ACHN (cell line): ENCODE measurements around the gene MAP2.

Source experiments
- DNase-seq: peaks from one replicate; pipeline ENCODE4 v3.0.0-alpha.2; 2015
- in situ Hi-C: cut with HindIII; loops from 2 replicates; pipeline ENCODE4 v1.10.0; 2017; ENCODE audit warnings: low sequenced_read_pairs, low pct_ligation_motif_present, low pct_unique_long_range_greater_than_20kb

MAP2 gene, protein sequence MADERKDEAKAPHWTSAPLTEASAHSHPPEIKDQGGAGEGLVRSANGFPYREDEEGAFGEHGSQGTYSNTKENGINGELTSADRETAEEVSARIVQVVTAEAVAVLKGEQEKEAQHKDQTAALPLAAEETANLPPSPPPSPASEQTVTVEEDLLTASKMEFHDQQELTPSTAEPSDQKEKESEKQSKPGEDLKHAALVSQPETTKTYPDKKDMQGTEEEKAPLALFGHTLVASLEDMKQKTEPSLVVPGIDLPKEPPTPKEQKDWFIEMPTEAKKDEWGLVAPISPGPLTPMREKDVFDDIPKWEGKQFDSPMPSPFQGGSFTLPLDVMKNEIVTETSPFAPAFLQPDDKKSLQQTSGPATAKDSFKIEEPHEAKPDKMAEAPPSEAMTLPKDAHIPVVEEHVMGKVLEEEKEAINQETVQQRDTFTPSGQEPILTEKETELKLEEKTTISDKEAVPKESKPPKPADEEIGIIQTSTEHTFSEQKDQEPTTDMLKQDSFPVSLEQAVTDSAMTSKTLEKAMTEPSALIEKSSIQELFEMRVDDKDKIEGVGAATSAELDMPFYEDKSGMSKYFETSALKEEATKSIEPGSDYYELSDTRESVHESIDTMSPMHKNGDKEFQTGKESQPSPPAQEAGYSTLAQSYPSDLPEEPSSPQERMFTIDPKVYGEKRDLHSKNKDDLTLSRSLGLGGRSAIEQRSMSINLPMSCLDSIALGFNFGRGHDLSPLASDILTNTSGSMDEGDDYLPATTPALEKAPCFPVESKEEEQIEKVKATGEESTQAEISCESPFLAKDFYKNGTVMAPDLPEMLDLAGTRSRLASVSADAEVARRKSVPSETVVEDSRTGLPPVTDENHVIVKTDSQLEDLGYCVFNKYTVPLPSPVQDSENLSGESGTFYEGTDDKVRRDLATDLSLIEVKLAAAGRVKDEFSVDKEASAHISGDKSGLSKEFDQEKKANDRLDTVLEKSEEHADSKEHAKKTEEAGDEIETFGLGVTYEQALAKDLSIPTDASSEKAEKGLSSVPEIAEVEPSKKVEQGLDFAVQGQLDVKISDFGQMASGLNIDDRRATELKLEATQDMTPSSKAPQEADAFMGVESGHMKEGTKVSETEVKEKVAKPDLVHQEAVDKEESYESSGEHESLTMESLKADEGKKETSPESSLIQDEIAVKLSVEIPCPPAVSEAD (N-terminal part only)

DNA sequence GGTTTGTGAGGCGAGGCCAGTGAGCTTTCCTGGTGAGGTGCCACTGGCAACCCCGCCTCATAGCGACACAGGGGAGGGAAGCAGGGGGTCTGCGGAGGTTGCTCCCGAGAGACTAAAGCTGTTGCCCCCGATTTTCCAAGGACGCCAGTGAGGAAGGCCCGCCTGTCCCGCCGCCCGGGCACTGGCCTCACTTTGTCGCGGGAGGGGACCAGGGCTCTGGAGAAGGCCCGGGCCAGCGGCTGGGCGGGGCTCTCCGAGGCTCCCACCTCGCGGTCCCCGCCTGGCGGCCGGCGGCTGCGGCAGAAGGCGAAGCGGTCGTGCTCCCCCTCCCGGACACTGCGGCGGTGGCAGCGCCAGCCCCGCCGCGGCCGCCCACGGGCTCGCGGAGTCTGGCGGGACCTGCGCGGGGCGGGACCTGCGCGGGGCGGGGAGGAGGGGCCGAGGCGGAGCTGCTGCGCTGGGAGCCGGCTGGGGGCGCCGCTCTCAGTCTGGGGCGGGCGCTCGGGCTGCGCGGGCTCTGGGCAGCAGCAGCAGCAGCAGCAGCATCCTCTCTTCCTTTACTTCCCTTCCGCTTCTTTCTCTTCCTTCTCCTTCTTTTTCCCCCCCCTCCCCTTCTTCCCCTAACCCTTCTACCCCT lies at the start of gene MAP2:
TSS of gene MAP2 (plus strand) at position 486 of the 637 bp plus-strand sequence. CDS start 229,124 bp downstream, outside the sequence.
- in situ Hi-C loops = no loop called here
- peak; percentile 92 for DNase-seq

DNA sequence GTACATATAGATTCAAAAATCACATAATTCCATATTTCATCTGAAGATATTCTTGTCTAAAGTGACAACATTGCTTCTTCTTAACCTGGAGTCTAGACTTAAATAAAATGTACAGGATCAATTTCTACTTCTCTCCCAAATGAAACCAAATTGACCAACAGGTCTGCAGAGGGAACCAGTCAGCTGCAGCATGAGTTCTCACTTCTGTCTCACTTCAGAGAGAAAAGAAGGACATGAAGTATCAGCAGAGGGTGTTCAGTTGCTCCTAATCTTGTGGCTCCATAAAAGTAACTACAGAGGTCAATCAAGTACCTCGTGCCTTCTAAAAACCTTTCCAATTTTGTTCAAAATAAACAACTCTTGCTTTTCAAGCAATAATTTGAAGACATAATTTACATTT lies 47.2 kb upstream of the MAP2 start:
- DNase-seq = no peak
- in situ Hi-C loops = no loop called here

DNA sequence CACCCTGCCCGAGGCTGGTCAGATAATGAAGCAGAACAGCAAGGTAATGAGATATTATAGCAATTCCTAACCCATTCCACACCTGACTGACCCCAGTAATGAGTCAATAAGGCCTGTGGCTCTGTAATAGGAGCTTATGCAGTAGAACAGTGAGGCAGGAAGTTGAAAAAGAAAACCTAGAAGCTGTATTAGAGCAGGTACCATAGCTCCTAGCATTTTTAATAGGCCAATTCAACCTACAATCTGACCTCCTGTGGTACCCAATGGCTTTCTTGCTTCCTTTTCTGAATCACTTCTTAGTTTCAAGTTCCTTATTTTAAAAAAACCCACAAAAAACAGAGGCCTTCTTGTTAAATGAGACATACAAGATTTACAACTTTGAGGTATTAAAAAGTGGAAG lies 43.6 kb upstream of the MAP2 start:
- in situ Hi-C loops = no loop called here
- DNase-seq = peak; percentile 25

DNA sequence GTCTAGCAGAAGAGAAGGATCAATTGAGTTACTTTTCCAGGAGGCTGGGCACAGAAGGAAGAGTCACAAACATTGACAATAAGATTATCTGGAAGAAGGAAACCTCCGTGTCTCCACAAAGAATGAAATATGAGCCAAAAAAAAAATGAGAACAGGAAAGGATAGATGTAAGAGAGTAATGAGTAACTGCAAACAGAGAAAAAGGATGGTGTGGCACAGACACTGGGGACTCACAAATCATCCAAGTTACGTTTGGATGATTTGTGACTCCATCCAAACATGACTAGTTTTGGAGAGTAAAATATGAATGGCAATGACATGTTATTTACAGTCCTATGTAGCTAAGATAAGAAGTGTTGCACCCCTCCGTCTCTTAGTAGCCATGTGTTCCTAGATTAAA lies 42.8 kb upstream of the MAP2 start:
- in situ Hi-C loops = no loop called here
- no peak for DNase-seq

DNA sequence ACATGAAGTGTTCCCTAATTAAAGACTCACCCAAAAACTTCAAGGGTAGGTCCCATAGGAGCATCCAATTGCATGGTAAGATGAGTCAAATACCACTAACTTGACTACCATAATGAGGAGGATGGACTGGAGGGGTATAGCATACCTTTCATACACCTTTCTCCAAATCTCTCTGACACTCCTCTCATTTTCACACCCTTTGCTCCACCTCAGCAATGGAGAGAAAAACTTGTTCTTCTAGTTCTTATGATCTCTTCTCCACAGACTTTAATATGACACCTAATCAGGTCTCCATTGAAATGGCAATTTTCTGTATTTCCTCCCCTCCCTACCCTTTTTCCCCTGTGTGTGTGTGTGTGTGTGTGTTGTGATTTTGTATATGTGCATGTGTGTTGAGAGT lies 41.1 kb upstream of the MAP2 start:
- in situ Hi-C loops = no loop called here

DNA sequence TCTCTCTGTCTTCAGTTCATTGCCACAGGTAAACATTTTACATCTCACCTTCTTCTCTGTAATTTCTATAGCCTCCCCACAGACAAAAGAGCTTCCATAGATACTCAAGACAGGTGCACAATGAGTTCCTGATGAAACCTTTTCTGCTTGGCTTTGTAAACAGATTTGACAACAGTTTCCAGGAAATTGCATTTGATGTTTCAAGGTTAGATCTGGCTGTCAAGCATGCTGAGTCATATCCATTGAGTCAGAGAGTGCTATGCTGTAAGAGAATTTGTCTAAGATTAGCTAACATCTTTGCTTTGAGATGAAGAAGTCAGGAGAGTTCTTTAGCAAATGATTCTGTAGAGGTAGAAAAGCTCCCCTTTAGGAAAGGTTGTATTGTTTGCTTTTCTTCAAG lies 40.6 kb upstream of the MAP2 start:
- DNase-seq = peak; percentile 83
- in situ Hi-C loops = no loop called here

More for the DNA sequence above, 41.1 kb upstream of the MAP2 start:
- no peak for DNase-seq

DNA sequence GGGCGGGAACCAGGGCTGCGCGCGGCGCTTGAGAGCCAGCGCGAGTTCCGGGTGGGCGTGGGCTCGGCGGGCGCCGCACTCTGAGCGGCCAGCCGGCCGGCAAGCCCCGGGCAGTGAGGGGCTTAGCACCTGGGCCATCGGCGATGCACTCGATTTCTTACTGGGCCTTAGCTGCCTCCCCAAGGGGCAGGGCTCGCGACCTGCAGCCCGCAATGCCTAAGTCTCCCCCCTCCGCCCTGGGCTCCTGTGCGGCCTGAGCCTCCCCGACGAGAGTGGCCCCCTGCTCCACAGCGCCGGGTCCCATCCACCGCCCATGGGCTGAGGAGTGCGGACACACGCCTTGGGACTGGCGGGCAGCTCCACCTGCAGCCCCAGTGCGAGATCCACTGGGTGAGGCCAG lies 36.5 kb upstream of the MAP2 start:
- in situ Hi-C loops = no loop called here
- no peak for DNase-seq

DNA sequence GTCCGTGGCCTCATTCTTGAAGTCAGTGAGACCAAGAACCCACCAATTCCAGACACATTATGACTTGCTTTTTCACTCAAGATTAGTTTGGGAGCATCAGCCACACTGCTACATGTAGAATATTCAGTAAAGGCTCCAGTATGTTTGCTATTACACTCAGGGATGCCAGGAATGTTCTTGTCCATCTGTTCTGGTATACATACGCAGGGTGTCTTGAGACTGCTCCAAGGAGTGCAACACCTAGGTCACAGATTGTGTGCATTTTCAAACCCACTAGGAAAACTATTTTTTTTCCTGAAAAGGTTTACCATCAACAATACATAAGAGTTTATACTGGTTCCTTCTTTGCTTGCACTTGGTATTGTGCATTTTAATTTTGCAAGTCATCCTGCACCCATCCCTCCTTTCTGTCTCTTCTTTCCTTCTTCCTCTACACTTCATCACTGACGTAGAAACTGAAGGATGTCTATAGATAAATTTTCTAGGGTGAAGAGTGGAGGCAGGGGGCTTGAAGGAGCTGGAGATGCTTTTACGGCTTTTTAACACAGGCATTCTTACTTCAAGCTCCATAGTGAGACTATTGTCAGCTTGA lies 35.3 kb upstream of the MAP2 start:
- in situ Hi-C loops = no loop called here
- DNase-seq = no peak

DNA sequence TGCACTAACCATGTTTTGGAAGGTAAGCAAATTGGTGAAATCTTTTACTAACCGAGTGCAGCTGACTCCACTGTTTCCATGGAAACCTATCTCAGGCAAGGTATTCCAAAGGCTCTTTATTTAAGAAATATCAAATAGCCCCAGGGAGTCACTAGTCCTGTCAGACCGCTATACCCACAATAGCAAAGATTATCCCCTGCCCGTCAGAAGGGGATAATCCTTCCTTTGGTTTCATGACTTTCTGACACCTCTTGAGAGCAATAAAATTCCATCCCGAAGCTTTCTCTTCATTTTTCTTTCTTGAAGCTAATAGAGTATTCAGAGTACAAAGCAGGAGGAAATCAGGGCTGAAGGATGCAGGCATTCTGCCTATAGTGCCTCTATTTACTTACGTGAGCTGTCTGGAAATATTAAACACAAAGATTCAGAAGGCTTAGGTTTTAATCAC lies 34.7 kb upstream of the MAP2 start:
- in situ Hi-C loops = no loop called here
- DNase-seq = no peak

DNA sequence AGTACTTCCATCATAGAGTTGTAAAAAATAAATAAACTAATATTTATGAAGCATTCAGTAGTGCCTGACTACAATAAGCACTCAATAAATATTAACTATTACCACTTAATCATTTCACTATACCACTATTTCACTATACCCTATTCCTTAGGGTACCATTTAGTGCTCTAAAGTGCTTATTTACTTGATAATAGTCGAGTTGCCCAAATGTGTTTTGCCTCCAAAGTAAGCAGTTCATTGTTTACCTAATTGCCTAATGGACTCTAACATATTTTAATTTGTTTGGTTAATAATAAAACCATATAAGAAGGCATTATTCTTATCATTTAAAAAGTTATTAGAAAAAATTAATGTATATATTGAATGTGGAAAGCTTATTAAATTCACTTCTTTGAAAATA lies 33.0 kb upstream of the MAP2 start:
- in situ Hi-C loops = no loop called here
- no peak for DNase-seq

DNA sequence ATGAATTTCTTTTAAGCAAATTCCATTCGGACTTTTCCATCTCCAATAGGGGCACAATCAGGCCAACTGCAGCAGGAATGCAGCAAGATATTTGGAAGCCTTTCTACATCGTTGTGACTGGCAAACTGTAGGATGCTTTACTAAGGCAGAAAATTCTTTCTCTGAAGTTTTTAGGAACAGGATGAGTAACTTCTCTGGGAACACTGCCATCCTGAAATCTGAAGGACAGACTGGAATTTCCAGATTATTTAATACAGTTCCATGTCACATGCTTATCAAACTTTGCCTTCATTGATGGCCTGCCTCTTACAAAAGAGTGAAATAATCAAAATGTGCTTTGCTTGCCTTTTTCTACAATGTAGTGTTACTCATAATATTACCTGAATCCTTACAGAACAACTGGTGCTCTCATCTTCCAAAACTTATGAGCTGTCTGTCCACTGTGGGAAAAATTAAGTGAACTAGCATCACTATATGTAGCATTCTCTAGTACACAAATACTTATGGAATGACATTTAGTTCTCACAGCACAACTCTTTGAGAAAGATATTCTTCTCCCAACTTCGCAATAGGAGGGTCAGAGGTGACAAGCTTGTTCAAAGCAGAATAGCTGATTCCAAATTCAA lies 32.0 kb upstream of the MAP2 start:
- no peak for DNase-seq
- in situ Hi-C loops = no loop called here

DNA sequence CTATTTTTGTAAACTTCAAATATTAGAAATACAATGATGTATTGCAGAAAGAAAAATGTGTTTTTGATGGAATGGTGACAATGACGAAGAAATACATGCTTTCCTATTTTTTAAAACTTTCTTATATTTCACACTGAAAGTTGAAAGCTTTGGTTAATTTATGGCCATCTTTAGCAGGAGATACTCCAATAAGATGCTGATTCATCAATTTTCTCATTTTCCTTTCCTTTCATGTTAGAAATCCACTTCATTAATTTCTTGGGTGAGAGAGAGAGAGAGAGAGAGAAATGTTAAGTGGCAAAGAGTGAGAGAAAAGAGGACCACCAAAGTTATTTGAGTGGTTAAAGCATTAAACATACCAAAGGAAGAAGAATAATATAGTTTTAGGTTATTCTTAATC lies 28.6 kb upstream of the MAP2 start:
- in situ Hi-C loops = no loop called here
- no peak for DNase-seq

DNA sequence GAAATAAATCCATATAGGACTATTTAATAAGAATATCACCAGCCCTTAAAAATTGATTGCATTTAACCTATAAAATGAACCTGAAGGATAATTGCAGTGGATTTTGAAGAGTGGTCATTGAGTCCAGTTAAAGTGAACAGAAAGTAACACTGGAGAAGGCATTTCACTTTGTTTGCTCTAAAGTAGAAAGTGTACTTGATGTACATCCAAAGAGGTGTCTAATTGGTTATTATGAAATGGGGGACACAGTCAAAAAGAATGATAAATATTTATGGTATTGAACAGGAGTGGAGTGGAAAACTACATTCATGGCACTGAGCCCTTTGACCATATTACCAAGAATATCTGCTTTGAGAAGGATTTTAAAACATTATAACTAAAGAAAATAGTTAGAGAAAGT lies 28.2 kb upstream of the MAP2 start:
- in situ Hi-C loops = no loop called here

DNA sequence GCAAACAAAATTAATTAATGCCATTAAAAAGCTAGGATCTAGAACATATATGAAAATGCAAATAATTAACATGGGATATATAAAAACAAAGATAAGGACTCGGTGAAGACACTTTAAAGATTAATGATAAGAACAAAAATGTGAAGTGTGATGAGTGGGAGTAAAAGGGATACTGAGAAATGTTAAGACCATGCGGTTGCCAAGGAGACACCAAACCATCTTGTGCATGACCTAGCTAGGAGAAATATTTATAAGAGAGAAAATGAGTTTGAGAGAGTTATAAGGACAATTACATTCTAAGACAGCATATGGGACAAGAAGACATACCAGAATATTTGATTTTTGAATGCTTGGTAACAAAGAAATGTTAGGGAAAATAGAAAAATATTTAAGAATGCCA lies 25.4 kb upstream of the MAP2 start:
- no peak for DNase-seq
- in situ Hi-C loops = no loop called here

More for the DNA sequence above, 28.2 kb upstream of the MAP2 start:
- DNase-seq = no peak

DNA sequence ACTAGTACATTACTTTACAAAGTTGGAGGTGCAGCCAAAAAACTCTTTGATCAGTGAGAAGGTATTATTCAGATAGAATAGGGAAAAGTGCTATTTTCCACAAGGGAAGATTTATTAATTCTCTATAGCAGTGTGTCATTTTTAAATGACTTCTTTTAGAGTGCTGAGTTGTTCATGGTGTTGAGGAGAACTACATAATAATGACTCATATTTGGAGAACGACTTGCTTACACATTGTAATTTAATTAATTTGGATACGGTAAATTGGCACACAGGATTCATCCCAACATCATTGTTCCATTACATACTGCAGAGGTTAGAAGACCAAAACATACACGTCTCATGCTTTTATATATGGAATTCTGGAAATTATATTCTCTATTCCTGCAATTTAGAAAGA lies 22.1 kb upstream of the MAP2 start:
- in situ Hi-C loops = no loop called here
- no peak for DNase-seq

DNA sequence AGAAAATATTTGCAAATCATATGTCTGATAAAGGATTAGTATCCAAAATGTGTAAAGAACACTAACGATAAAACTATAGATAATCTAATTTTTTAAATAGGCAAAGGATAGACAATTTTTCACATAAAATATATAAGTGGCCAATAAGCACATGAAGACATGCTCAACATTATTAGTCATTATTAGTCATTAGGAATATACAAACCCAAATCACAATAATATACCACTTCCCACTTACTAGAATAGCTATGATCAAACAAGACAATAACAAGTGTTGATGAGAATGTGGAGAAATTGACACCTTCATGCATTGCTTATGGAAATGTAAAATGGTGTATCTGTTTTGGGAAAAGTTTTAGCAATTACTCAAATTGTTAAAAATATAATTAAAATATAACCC lies 12.6 kb upstream of the MAP2 start:
- in situ Hi-C loops = no loop called here
- DNase-seq = no peak

DNA sequence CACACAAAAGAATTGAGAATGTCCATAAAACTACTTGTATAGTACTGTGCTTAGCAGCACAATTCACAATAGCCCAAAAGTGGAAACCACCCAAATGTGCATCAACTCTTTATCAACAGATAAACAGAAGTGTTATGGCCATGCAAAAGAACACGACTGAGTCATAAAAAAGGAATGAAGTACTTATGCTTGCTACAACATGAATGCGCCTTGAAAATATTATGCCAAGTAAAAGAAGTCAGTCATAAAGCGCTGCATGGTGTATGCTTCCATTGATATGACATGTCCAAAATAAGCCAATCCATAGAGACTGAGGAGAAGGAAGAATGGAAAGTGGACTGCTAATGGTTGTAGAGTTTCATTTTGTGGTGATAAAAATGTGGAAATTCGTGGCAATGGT lies 12.1 kb upstream of the MAP2 start:
- in situ Hi-C loops = no loop called here
- DNase-seq = no peak
